Activated T-helper 2 cell treated with anti-CD3 and anti-CD28 coated beads, Interferon-gamma antibody, Interleukin-2, Interleukin-4, amounts not matched to agents 10 μg/mL and 5 μg/mL and 100 μg/mL, durations not matched to agents 14 hours and 24 hours and 36 hours (primary cell): ENCODE results near the gene MED17. TPM values are rescaled to one million over a fixed set of nuclear protein-coding genes. Genes with fewer than 3 reads are reported as not detected.
A peak's percentile ranks its signal among the peaks of the same experiment; 100 is the strongest.
"Not testable (repeated sequence)": the region's sequence is repeated elsewhere in the genome, so short reads cannot be mapped to it uniquely, and the experiment has no call there.

Experiments
- DNase-seq: peaks from one replicate; pipeline ENCODE4 v3.0.0; 2021; ENCODE audit warnings: low spot score
- H3K27ac Mint-ChIP-seq: one replicate; pipeline ENCODE4 v1.8.0; 2021; ENCODE audit warnings: mixed read lengths
- H3K27me3 Mint-ChIP-seq: one replicate; pipeline ENCODE4 v1.8.0; 2021; ENCODE audit warnings: low read depth, mixed read lengths
- H3K36me3 Mint-ChIP-seq: one replicate; pipeline ENCODE4 v1.8.0; 2021; ENCODE audit warnings: low read depth, mixed read lengths
- H3K4me1 Mint-ChIP-seq: one replicate; pipeline ENCODE4 v1.8.0; 2021; ENCODE audit warnings: low read depth, mixed read lengths
- H3K4me3 Mint-ChIP-seq: one replicate; pipeline ENCODE4 v1.8.0; 2021; ENCODE audit warnings: low read depth, mild to moderate bottlenecking, moderate library complexity, mixed read lengths
- H3K9me3 Mint-ChIP-seq: one replicate; pipeline ENCODE4 v1.8.0; 2021; ENCODE audit warnings: mixed read lengths
- intact Hi-C: fragments of 100-400 bp; cut with micrococcal nuclease; formaldehyde crosslinking; loops from one replicate; pipeline ENCODE4 v1.15.1; 2023
- total RNA-seq: library from RNA; stranded (reverse); gene quantifications from 2 replicates; pipeline ENCODE4 v1.2.3, GENCODE V29; 2022

MED17 gene
- total RNA-seq, 1 donor from 2014 or later: 48.5 TPM

DNA sequence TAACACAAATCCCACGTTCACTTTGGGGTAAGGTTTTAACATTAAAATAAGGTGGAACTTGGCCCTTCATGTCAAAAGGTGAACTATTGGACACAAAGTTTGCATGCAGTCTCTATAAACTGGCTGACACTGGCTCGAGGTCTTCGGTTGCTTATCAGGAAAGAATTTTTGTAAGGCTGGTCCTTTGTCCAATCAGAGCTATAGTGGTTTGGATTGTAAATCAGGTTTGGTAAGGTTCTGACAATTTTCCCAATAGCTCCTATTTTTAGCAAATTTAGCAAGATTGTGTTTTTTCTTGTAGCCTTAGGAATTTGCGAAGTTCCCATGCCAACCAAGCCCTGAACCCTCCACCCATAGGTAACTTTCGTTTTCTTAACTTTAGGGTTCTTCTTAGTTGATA is 17.6 kb upstream of the MED17 start:
- H3K27me3 Mint-ChIP-seq: no peaks in the 10 kb centered on the region
- H3K36me3 Mint-ChIP-seq: peaks cover 45% of the 10 kb centered on the region
- no peak overlapping the region for H3K4me3 Mint-ChIP-seq
- no peak overlapping the region for H3K27ac Mint-ChIP-seq
- intact Hi-C loops: no loop called here
- no peaks in the 10 kb centered on the region for H3K4me1 Mint-ChIP-seq
- peaks cover 20% of the 10 kb centered on the region for H3K9me3 Mint-ChIP-seq
- DNase-seq: no peak

DNA sequence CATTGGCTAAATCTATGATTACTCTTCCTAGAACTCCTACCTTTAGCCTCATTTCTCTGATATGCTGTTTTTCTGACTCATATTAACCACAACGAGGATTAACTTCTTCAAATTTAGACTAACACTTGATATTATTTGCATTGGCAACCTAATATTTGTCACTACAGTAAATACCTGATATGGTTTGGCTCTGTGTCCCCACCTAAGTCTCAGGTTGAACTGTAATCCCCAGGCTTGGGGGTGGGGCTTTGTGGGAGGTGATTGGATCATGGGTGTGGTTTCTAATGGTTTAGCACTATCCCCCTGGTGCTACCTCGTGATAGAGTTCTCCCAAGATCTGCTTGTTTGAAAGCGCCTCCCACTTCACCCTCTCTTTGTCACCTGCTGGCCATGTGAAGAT is 17.1 kb upstream of the MED17 start:
- Mint-ChIP-seq H3K27me3 (no peaks in the 10 kb centered on the region), H3K4me1 (no peaks in the 10 kb centered on the region), H3K36me3 (peaks cover 45% of the 10 kb centered on the region), H3K9me3 (peaks cover 20% of the 10 kb centered on the region), H3K27ac (no peak overlapping the region), H3K4me3 (no peak overlapping the region)
- intact Hi-C loops: no loop called here
- DNase-seq: no peak

DNA sequence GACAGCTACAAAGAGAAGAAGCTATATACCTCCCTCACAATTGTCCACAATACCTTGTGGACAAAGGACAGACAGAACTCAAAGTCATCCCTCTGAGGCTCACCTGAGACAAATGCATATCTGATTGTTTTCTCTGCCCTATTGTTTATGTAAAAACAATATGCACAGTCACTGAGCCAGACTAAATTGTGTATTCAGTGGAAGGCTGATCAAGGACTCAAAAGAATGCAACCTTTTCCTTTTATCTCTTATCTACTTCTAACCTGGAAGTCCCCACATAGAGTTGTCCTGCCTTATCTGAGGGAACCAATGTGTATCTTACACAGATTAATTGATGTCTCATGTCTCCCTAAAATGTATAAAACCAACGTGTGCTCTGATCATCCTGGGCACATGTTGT is 13.9 kb upstream of the MED17 start:
- intact Hi-C loops: no loop called here
- H3K4me3 Mint-ChIP-seq: no peak overlapping the region
- no peaks in the 10 kb centered on the region for H3K4me1 Mint-ChIP-seq
- H3K36me3 Mint-ChIP-seq: peaks cover 27% of the 10 kb centered on the region
- H3K27ac Mint-ChIP-seq: no peak overlapping the region
- H3K27me3 Mint-ChIP-seq: no peaks in the 10 kb centered on the region
- no peak for DNase-seq
- H3K9me3 Mint-ChIP-seq: peaks cover 31% of the 10 kb centered on the region

DNA sequence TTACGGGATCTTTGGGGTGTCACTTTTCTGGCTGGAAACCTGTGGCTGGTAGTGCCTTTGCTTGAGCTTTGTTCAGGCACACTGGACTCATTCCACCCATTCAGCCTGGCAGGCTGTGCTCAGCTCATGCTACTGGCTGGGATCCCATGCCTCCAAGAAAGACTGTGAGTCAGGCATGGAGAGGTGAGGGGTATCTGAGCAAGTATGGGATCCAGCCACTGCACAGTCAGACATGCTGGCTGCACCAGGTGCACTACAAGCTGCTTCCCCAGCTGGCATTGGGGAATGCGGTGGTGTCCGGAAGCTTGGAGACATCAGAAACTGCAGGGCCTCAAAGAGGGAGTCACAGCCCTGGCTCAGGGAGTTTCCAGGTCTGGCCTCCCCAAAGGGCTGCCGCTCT is 12.0 kb upstream of the MED17 start:
- H3K27ac Mint-ChIP-seq: no peak overlapping the region
- intact Hi-C loops: no loop called here
- no peak for DNase-seq
- peaks cover 10% of the 10 kb centered on the region for H3K36me3 Mint-ChIP-seq
- H3K9me3 Mint-ChIP-seq: peaks cover 17% of the 10 kb centered on the region
- H3K27me3 Mint-ChIP-seq: no peaks in the 10 kb centered on the region
- no peak overlapping the region for H3K4me3 Mint-ChIP-seq
- no peaks in the 10 kb centered on the region for H3K4me1 Mint-ChIP-seq

- H3K27ac Mint-ChIP-seq: no peak overlapping the region
- peaks cover 6% of the 10 kb centered on the region for H3K36me3 Mint-ChIP-seq
- H3K4me1 Mint-ChIP-seq: no peaks in the 10 kb centered on the region
- no peak overlapping the region for H3K4me3 Mint-ChIP-seq
- intact Hi-C loops: no loop called here
- H3K9me3 Mint-ChIP-seq: peaks cover 13% of the 10 kb centered on the region
- no peaks in the 10 kb centered on the region for H3K27me3 Mint-ChIP-seq
- no peak for DNase-seq
Measured at GRCh38 chr11:93773045-93773477, 11.0 kb upstream of the MED17 start.

GRCh38 chr11:93773601-93774200 is 10.4 kb upstream of the MED17 start:
- no peak for DNase-seq
- intact Hi-C loops: no loop called here
- Mint-ChIP-seq H3K36me3 (peaks cover 3% of the 10 kb centered on the region), H3K27ac (no peak overlapping the region), H3K4me3 (no peak overlapping the region), H3K4me1 (no peaks in the 10 kb centered on the region), H3K9me3 (peaks cover 11% of the 10 kb centered on the region), H3K27me3 (no peaks in the 10 kb centered on the region)

- H3K9me3 Mint-ChIP-seq: peaks cover 11% of the 10 kb centered on the region
- H3K36me3 Mint-ChIP-seq, H3K27me3 Mint-ChIP-seq, H3K4me1 Mint-ChIP-seq, H3K27ac Mint-ChIP-seq, DNase-seq, intact Hi-C loops, H3K4me3 Mint-ChIP-seq: not testable (repeated sequence)
Measured at GRCh38 chr11:93774560-93774959, 9.5 kb upstream of the MED17 start.

DNA sequence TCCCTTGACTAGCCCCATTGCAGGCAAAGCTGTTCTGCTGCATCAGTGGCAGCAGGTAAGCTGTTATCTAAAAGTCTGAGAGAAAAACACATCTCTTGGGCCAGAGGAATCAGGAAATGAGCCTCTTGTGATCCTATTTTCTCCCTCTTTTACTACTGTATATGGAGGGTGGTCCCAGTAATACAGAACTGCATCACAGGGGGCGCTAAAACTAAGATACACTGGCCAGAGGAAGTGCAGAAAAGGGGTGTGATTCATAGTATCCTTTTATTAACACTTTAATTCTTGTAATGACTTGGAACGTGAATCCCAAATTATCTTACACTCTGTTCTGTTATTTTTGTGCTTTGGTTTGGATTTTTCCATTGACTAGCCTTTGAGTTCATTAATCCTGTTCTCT is 8.8 kb upstream of the MED17 start:
- intact Hi-C loops: no loop called here
- no peak overlapping the region for H3K27ac Mint-ChIP-seq
- H3K9me3 Mint-ChIP-seq: peaks cover 11% of the 10 kb centered on the region
- no peak for DNase-seq
- no peaks in the 10 kb centered on the region for H3K27me3 Mint-ChIP-seq
- H3K4me1 Mint-ChIP-seq: no peaks in the 10 kb centered on the region
- peaks cover 3% of the 10 kb centered on the region for H3K36me3 Mint-ChIP-seq
- no peak overlapping the region for H3K4me3 Mint-ChIP-seq

DNA sequence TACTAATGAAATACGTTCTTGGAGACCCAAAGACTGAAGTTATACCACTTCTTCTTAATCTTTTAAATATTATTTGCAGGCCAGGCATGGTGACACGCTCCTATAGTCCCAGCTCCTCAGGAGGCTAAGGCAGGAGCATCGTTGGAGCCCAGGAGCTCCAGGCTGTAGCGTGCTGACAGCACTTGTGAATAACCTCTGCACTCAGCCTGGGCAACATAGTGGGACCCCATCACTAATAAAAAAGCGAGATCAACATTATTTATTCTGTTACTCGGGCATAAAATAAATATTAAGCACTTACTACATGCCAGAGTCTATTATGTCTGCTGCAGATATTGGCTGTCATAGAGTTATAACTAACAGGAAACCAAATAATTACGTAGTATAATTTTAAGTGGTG is 720 bp upstream of the MED17 start:
- Mint-ChIP-seq H3K4me1 (peaks cover 45% of the 10 kb centered on the region), H3K36me3 (peaks cover 39% of the 10 kb centered on the region), H3K4me3 (peak overlapping the region; percentile 95), H3K27me3 (no peaks in the 10 kb centered on the region), H3K27ac (peak overlapping the region; percentile 89), H3K9me3 (no peaks in the 10 kb centered on the region)
- DNase-seq: no peak
- intact Hi-C loops: loop anchor here (10.0 kb wide), 2 partner anchors 351 to 711 kb away; partner anchors contain the start of genes ANKRD49 and MRE11

GRCh38 chr11:93783765-93784144 is 327 bp upstream of the MED17 start:
- Mint-ChIP-seq H3K27me3 (no peaks in the 10 kb centered on the region), H3K4me3 (peak overlapping the region; percentile 95), H3K36me3 (peaks cover 41% of the 10 kb centered on the region), H3K4me1 (peaks cover 47% of the 10 kb centered on the region), H3K9me3 (no peaks in the 10 kb centered on the region), H3K27ac (peak overlapping the region; percentile 89)
- intact Hi-C loops: loop anchor here (1.0 to 10.0 kb wide), 5 partner anchors 42 to 711 kb away; partner anchors contain the start of genes ANKRD49, C11orf54, CEP295 and MRE11
- no peak for DNase-seq

DNA sequence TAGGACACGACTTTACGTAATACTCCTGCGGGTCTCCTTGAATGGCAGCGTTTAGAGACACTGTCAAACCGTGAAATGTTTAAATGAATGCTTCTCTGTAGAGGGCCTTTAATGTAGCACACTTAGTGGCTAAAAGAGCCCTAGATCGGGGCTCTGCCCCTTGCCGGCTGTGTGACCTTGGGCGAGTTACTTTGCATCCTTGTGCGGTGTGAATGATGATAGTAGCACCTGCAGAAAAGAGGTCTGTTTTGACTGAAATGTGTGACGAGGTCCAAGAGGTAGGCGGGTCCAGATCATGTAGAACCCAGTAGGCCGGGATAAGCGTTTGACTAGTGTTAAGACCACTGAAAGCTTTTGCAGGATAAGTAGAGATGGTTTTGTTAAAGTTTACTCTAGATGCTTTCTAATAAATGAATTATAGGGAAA is 866 bp downstream of the MED17 start:
- Mint-ChIP-seq H3K36me3 (peaks cover 53% of the 10 kb centered on the region), H3K4me3 (peak overlapping the region; percentile 95), H3K27me3 (no peaks in the 10 kb centered on the region), H3K4me1 (peaks cover 49% of the 10 kb centered on the region), H3K9me3 (no peaks in the 10 kb centered on the region), H3K27ac (peak overlapping the region; percentile 89)
- DNase-seq: no peak
- intact Hi-C loops: loop anchor here (1.0 to 10.0 kb wide), 5 partner anchors 44 to 710 kb away; partner anchors contain the start of genes ANKRD49, C11orf54, CEP295 and MRE11

- H3K27ac Mint-ChIP-seq: no peak overlapping the region
- DNase-seq: no peak
- peaks cover 87% of the 10 kb centered on the region for H3K36me3 Mint-ChIP-seq
Measured at GRCh38 chr11:93791493-93791892, 7.4 kb downstream of the MED17 start.

DNA sequence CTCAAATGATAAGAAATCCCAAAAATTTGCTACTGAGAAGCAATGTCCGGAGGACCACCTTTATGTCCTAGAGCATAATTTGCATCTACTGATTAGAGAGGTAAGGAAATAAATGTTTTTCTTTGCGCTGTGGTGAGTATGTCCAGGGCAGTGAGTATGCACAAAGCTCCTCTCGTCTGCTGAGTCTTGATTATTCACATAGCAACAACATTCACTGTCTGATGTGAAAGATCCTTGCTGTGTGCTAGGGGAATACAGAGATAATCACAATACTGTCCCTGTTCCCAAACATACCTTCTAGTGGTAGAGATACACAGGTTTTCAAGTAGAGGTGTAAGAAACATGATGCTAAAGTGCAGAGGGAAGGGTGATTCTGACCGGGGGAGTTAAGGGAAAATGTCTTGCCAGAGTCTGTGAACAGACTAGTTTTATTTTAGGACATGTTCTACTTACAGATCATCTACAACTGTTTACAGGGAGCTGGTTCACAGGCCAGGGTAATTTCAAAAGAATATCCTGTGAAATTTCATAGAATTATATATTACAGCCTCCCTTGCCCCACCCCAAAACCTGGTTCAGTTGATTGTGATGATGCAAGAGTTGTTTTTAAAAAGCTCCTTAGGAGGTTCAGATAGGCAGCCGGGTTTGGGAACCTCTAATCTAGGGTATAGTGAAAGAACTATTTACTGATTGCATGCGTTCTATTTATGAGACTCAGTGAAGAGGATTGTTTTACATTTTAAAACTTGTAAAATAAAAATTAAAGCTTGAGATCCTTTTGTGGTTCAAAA is 12.6 kb downstream of the MED17 start:
- Mint-ChIP-seq H3K27me3 (no peaks in the 10 kb centered on the region), H3K27ac (no peak overlapping the region), H3K4me1 (no peaks in the 10 kb centered on the region), H3K4me3 (no peak overlapping the region), H3K9me3 (no peaks in the 10 kb centered on the region), H3K36me3 (peaks cover 71% of the 10 kb centered on the region)
- DNase-seq: no peak
- intact Hi-C loops: no loop called here

More at GRCh38 chr11:93791493-93791892, 7.4 kb downstream of the MED17 start:
- Mint-ChIP-seq H3K9me3 (no peaks in the 10 kb centered on the region), H3K4me1 (peaks cover 18% of the 10 kb centered on the region), H3K27me3 (no peaks in the 10 kb centered on the region), H3K4me3 (no peak overlapping the region)
- intact Hi-C loops: no loop called here
